GM19452 (cell line): ENCODE data around the gene PCBP4.
"Not testable (repeated sequence)": the region's sequence is repeated elsewhere in the genome, so short reads cannot be mapped to it uniquely, and the experiment has no call there.

Source experiments
- ATAC-seq: cut with Tn5 transposase; IDR thresholded peaks from one replicate; pipeline ENCODE4 v1.9.1; 2021; ENCODE audit not compliant: unreplicated experiment

Gene PCBP4

GRCh38 chr3:51995346-51996163 lies 28.3 kb upstream of the PCBP4 start, which contains the start of gene RPL29:
TSS of gene RPL29 (minus strand) at chr3:51995895. CDS start at chr3:51995461, 434 bp downstream.
- ATAC-seq, result peak; percentile 83

DNA sequence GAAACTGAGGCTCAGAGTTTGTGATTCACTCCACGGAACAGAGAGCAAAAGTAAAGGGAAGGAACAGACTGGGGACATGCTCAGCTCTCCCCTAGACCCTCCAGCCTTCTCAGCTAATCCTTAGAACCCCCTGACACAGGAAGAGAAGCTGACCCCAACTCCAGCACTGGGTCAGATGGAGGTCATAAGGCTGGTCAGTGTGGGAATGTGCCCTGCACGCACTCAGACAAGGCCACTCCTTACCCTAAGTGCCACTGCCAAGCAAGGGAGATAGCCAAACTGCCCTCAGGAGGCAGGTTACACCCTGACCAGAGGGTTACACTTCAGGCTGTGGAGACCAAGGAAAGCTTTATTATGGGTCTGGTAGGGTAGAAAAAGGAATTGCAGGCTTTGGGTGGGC lies 27.3 kb upstream of the PCBP4 start:
- ATAC-seq, result no peak

GRCh38 chr3:51993657-51994056 lies 26.4 kb upstream of the PCBP4 start:
- not testable (repeated sequence) for ATAC-seq

GRCh38 chr3:51992017-51992682 lies 24.9 kb upstream of the PCBP4 start:
- ATAC-seq, result no peak

- not testable (repeated sequence) for ATAC-seq
Observed at GRCh38 chr3:51990501-51990971, 23.3 kb upstream of the PCBP4 start.

DNA sequence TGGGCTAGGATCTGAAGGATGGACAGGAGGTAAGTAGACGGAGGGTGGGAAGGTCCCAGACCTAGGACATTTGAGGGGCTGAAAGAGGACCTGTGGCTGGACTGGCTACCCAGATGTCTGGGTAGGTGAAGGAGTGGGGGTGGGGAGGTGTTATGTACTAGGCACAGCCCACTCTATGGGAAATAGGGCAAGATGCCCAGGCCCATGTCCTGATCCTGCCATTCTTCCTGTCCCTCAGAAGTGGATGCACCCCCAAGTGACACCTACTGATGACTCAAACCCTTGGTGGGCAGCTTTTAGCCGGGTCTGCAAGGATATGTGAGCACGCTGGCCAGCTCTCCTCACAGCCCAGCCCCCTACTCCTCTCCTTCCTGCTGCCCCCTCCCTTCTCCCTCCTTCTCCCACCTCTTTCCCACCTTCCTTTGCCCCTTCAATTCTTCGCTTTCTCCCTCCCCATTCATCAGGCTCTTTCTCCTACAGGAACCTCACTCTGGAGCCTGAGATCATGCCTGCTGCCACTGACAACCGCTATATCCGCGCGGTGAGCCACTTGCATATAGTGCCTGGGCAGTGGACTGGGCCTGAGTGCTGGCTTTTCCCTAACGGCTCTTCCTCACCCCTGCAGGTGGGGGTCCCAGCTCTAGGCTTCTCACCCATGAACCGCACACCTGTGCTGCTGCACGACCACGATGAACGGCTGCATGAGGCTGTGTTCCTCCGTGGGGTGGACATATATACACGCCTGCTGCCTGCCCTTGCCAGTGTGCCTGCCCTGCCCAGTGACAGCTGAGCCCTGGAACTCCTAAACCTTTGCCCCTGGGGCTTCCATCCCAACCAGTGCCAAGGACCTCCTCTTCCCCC lies 21.3 kb upstream of the PCBP4 start:
- ATAC-seq, result no peak

DNA sequence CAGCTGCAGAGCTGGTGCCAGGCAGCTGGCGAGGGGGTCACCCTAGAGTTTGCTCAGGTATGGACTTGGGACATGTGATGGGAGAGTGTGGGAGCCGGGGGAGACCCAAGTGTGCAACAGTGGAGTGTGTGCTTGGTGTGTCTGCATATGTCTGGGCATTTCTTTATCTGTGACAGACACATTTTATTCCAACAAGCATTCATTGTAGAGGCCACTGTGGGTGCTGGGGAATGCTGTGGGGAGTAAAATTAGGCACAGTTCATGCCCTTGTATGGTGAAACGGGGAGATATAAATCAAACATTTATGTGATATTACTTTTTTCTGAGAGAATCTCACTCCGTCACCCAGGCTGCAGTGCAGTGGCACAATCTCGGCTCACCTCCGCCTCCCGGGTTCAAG lies 20.3 kb upstream of the PCBP4 start:
- ATAC-seq, result no peak

DNA sequence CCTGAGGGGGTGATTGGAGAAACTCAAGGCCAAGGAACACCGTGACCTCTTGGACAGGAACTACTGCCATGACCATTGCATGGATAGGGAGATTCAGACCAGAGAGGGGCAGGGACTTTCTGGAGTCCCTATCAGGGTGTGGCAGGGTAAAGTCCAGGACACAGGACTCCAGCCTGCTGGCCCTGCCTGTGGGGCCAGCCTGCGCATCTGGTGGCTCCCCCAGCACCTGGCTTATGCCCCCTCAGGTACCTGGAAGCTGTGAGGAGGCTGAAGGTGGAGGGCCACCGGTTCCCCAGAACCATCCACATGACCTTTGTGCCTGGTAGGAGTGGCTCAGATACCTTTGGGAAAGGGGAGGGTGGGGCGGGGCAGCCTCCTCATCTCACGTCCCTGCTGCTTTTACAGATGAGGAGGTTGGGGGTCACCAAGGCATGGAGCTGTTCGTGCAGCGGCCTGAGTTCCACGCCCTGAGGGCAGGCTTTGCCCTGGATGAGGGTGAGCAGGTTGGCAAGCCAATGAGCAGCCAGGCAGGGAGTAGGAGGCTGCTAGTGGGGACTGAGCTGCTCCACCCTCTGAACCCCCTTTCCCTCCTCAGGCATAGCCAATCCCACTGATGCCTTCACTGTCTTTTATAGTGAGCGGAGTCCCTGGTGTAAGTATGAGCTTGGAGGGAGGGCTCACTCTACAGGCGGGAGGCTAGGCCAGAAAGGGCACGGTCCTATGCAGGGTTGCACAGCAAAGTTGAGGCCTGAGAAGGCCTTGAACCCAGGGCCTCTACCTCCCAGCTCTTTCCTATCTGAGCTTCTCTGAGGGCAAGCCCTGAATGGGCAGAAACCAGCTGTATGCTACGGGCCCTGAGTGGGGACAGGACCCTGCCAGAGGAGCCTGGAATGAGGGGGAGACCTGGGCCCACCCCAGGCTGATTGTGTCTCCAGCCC lies 19.0 kb upstream of the PCBP4 start:
- no peak for ATAC-seq

DNA sequence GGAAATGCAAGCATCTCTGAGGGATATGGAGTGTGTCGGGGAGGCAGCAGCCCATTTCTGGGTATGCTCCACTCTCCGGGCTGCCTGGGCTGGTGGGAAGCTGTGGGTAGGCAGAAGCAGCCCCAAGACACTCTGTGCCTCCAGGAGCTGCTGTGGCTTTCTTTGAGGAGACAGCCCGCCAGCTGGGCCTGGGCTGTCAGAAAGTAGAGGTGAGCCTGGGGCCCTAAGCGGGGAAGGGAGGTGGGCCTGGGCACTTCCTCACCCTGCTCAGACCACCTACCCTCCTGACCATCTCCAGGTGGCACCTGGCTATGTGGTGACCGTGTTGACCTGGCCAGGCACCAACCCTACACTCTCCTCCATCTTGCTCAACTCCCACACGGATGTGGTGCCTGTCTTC lies 17.8 kb upstream of the PCBP4 start:
- ATAC-seq, result no peak

DNA sequence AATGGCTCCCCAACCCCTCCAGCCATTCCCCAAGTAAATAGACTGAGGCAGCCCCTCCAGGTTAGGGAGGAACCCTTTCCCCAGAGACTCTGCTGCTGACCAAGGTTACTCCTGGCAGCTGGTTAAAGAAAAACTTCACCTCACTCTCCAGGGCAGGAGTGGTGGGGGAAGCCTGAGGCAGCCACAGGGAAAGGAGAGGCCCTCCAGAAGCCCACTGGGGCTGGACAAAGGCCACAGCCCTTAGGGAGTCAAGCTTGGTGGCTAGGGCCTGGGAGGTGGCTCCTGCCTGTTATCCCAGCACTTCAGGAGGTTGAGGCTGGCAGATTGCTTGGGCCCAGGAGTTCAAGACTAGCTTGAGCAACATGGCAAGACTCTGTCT lies 17.0 kb upstream of the PCBP4 start:
- ATAC-seq, result no peak

GRCh38 chr3:51983578-51984268 lies 16.5 kb upstream of the PCBP4 start:
- ATAC-seq, result no peak

DNA sequence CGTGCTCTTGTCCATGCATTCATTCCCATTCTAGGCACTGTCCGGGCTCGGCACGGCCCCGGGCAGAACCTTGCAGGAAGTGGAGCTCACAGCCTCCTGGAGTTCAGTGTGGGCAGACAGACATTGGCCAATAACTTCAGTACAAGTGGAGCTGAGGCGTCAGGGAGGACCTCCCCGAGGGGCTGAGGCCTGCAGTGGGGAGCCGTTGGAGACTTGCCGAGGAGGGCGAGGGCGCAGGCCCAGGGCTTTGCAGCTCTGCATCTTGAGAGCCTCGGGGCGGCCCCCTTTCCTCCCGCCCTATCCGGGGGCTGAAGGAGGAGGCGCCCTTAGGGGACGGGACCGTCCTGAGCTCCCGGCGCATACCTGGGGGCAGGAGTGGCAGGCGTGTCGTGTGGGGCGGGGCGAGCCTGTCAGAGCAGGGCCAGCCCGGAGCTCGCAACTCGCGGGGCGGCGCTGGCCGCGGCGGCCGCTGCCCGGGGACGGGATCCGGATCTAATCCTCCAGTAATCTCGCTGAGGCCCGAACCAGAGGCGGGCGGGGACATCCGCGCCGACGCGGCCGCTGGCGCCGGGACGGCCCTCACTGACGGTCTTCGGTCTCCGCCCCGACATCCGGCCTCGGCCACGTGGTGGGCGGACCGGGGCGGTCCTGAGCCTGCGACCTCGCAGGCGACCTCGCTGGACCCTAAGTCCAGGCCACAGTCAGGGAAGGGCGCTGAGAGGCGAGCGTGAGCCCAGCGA lies 15.8 kb upstream of the PCBP4 start, which contains the start of gene ACY1:
Gene ACY1 (plus strand): TSS at position 698 of the 740 bp plus-strand sequence. CDS start 530 bp downstream, outside the sequence.
- peak; percentile 79 for ATAC-seq

DNA sequence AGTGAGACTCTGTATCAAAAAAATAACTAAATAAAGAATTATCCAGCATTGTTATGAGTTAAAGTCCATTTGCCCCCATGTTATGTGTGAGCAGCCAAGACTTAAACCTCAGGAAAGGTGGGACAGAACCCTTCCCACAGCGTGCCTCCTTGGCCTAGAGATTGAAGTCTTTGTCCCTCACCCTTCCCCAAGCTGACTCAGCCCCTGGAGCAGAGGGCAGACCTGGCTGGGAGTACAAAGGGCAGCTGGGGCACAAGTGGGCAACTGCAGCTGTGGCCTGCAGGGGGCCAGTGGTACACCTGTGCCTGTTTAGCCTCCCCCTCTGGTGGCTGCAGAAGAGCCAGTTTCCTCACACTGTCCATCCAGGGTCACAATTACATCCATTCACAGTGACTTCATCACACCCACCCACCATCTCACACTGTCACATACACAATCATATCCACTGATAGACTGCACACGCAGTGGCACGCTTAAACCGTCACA lies 15.1 kb upstream of the PCBP4 start:
- ATAC-seq, result peak; percentile 55

GRCh38 chr3:51980253-51980652 lies 13.0 kb upstream of the PCBP4 start:
- no peak for ATAC-seq

DNA sequence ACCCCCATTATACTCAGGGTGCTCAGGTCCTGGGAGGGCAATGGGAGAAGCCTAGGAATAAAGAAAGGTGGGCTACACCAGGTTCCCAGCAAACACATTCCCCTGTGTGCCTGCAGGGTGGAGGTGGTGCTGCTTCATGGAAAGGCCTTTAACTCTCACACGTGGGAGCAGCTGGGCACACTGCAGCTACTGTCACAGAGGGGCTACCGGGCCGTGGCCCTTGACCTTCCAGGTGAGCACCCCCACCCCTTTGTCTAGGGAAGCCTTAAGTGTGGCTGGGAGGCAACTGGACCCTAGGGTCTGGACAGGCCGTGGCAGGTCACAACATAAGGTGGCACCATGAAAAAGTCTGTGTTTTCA lies 10.9 kb upstream of the PCBP4 start:
- ATAC-seq, result no peak

GRCh38 chr3:51977446-51978142 lies 10.3 kb upstream of the PCBP4 start:
- no peak for ATAC-seq

DNA sequence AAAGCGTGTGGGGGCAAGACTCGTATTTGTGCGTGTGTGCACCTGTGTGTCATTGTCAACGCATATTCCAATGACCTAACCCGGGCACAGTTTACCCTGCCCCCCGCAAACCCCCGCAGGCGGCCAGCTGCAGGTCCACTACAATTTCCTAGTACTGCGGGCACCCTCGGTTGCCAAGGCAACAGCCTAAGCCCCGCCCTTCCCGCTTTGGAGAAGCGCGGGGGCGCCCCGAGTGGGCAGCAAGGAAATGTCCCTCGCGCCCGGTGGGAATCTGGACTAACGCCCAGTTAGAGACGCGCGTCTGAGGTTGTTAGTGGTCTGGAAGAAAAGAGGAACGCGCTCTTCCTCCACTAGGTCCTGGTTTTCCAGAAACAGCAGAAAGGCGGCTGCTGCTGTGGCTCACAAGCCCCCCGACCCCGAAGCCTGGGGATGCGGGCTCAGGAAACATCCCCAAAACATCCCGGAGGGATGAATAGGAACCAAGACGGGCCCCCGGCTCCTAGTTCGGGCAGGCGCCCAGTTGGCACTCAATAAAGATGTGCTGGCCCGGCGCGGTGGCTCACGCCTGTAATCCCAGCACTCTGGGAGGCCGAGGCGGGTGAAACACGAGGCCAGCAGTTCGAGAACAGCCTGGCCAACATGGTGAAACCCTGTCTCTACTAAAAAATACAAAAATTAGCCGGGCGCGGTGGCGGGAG lies 8.7 kb upstream of the PCBP4 start:
- no peak for ATAC-seq
